Measurements from ENCODE around the gene FADS2.

The FADS2 gene

DNA sequence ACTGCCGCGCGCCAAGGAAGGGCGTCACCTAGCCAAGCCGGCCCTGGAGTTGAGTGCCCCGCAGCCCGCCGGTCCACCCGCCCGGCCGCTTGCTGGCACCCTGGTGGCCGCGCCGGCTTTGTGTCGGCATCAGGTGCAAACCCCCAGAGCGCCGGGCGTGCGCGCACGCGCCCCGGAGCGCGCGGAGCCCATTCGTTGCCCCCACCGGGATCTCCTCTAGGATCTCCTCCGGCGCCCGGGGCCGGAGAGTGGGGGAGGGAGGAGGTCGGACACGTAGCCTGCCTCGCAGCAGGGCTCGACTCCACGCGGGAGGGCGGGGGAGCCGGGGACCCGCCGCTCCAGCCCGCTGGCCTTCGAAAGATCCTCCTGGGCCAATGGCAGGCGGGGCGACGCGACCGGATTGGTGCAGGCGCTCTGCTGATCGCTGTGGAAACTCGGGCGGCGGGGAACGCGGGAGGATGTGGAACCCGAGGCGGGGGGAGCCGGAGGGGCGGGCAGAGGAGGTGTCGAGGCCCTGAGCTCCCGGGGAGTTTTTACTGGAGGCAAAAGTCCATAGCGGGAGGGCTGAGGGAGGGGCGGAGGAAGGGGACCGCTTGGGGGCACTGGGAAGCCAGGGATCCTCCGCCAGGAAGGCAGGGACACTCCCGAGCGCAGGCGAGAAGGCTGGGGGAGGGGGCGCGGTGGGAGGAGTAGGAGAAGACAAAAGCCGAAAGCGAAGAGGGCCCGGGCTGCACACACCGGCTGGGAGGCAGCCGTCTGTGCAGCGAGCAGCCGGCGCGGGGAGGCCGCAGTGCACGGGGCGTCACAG is at the start of gene FADS2:
FADS2 (plus strand) TSS at position 730 of the 808 bp plus-strand sequence. CDS start 91 bp downstream, outside the sequence.
- peak; percentile 81 for DNase-seq

DNA sequence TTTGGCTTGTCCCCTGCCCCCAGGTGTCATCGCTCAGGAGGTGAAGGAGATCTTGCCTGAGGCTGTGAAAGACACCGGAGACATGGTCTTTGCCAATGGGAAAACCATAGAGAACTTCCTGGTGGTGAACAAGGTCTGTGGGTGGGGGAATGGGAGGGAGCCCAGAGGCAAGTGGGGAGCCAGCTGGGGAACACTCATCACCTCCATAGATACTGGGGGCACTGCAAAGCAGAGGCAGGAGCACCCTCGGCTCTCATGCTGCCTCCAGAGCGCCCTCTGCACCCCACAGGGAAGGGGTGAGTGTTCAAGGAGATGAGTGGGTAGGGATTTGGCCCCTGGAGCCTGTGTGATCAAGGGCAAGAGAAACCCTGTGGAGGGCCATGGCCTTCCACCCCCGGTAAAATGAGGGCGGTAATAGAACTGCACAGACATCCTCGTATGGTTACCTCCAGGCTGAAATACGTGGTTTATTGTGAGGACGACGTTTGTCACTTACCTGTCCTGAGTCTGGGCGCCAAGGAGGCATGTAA is 49.7 kb upstream of the FADS2 start:
- no peak for DNase-seq

DNA sequence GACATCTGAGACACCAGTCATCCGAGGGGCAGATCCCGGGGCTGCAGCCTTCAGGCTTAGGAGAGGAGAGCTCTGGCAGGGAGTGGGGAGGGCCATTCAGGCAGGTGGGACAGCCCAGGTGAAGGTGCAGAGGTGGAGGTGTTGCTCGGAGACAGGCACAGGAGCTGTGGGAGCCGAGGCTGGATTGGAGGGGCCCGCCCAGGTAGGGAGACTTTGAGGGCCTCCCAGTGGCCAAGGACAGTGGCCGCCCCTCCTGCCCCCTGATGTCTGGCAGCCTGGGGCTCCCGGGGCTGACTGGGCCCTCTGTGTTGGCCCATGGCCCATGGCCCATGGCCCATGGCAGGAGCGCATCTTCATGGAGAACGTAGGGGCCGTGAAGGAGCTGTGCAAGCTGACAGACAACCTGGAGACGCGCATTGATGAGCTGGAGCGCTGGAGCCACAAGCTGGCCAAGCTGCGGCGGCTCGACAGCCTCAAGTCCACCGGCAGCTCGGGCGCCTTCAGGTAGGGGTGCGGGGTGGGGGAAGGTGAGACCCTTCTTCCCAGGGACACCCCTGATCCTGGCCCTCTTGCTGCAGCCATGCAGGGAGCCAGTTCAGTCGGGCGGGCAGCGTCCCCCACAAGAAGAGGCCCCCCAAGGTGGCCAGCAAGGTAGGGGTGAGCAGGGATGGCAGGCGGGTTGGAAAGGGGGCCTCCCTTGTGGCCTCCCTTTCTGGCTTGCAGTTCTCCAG is 49.0 kb upstream of the FADS2 start:
- no peak for DNase-seq

DNA sequence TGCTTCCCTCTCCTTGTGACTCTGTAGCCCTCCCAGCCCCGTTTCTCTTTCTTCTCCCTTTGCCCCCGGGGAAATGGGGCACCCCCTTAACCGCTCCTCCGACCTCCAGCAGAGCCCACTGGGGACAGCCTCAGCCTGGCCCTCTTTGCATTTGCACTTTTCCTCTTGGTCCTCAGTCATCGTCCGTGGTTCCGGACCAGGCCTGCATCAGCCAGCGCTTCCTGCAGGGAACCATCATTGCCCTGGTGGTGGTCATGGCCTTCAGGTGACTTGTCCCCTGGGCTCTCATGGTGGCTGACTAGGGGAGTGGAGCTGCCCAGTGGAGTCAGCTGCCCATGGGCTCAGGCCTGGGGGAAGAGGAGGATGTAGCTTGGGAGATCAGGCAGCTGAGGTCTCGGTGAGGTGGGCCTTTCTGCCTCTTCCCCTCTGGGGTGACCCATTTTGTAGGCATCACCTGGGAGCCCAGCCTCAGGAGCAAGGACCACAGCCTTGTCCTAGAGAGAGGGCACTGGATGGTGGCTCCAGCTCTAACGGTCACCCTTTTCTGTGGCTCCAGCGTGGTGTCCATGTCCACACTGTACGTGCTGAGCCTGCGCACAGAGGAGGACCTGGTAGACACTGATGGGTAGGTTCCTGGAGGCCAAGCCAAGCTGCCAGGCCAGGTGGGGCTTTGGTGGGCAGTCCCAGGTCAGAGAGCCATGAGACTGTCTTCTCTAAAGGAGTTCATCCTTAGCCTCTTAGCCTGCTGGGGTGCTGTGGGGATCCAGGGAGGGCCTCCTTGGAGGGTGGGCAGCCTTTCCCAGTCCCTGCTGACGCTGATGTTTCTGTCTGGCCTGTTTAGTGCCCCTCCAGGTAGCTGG is 48.2 kb upstream of the FADS2 start:
- no peak for DNase-seq

DNA sequence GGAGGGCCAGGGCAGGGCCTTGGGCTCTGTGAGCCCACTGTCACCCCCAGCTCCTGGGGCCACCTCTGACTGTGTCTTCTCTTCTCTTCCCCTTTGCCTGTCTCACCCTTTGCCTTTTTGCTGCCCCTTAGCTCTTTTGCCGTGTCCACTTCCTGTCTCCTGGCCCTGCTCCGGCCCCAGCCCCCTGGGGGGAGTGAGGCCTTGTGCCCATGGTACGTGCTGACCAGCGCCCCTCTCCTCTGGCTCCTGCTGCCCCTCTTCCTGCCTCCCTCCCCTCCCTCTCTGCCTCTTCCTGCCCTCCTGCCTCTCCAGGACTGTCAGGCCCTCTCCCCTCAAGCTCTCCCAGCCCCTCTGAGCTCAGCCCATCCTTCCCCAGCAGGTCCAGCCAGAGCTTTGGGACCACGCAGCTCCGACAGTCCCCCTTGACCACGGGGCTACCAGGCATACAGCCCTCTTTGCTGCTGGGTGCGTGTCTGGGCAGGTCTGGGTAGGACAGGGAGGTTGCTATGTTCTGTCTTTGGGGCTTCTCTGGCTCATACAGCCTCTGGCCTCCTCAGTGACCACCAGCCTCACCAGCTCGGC is 47.4 kb upstream of the FADS2 start:
- no peak for DNase-seq

DNA sequence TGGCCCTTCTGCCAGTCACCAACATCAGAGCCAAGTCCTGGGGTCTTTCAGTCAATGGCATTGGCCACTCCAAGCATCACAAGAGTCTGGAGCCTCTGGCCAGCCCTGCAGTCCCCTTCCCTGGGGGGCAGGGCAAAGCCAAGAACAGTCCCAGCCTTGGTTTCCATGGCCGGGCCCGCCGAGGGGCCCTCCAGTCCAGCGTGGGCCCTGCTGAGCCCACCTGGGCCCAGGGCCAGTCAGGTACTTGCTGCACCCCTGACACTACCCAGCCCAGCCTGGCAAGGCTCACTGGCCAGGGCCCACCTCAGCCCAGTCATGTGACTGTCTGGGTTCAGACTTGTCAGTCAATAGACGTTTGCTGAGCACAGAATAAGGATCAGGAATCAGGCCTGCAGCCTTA is 46.5 kb upstream of the FADS2 start:
- DNase-seq = no peak

DNA sequence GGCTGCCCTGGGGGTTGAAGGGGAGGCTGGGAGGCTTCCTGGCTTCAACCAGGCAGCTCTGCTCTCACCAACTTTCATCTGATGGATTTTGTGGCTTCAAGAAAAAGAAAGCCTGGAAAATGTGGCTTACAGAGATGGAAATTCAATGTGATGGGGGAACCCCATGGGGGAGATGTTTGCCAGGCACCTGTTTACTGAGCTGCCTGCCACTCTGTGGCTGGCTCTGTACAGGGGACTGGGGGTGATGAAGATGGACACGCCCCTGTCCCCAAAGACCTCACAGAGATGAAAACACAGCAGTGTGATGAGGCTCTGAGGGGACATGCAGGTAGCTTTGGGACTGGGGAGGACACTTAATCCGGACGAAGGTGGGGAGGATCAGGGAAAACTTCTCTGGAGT is 45.8 kb upstream of the FADS2 start:
- no peak for DNase-seq

DNA sequence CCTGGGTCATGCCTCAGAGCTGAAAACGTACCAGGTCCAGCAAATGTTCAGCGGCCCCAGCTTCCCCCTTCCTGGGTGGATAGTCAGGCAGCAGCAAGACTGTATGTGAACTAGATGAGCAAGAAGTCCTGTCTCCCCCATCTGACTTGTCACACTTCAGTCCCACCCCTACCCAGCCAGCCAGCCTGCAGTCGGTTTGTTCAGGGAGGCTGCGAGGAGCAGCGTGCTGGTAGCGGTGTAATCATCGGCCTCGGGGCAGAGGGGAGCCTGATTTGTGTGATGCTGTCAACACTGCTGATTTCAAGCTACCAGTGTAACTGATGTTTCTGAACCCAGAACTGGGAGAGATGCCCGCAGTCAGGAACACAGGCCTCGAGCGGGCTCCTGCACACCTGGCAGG is 45.3 kb upstream of the FADS2 start:
- DNase-seq = no peak

DNA sequence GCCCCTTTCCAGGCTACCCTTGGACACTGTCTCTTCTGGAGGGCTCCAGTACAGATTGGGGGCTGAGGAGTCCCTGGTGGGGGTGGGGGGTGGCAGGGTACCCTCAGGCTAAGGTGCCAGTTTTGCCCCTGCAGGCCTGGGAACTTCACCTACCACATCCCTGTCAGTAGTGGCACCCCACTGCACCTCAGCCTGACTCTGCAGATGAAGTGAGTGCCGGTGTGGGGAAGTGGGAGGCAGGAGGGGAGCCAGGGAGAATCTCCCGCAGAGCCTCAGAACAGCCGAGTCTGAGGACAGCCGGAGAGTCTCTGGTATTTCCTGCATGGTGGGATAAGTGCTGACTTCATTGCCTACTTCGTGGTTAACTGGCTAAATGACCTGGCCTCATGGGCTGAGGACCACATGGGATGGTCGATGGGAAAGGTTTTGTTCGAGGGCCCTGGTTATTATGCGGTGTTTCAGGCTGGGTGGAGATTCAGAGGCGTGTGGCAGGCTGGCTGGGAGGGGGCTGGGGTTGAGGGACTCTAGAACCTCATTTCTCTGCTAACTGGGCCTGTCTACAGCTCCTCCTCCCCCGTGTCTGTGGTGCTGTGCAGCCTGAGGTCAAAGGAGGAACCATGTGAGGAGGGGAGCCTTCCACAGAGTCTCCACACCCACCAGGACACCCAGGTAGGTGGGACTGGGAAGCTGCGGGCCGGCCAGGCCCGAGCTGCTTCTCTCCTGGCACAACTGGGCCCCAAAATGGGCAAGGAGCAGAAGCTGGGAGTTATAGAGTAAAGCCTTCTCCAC is 44.2 kb upstream of the FADS2 start:
- no peak for DNase-seq

DNA sequence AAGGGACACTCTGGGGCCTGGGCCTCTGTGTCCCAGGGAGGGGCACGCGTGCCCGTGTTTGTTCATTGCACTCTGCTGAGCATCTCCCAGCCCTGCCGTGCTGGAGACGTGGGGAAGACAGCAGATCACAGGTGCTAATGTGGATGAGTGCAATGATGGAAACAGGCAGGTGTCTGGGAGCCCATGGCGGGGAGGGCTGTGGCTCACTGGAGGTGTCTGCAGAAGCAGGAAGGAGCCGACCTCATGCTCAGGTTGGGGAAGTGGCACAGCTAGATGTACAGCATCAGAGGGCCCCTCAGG is 43.6 kb upstream of the FADS2 start:
- no peak for DNase-seq

DNA sequence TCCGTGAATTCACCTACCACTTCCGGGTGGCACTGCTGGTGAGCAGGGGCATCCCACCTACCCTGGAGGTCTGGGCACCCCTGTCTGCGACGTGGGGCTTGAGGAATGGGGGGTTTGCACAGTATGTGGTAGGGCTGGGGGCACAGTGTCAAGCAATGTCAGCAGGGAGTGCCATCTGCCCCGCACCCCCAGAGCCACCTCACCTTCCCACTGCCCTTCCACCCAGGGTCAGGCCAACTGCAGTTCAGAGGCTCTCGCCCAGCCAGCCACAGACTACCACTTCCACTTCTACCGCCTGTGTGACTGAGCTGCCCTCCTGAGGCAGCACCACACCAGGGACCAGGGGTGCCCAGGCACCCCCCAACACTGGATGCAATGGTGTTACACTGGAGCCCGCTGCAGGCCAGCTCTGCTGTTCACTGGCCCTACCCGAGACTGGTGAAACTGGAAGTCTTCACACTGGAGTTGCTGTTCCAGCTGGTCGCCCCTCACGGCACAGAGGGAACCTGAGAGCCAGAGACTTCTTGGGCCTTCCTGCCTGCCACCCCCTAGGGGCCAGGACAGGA is 42.2 kb upstream of the FADS2 start:
- DNase-seq = no peak

DNA sequence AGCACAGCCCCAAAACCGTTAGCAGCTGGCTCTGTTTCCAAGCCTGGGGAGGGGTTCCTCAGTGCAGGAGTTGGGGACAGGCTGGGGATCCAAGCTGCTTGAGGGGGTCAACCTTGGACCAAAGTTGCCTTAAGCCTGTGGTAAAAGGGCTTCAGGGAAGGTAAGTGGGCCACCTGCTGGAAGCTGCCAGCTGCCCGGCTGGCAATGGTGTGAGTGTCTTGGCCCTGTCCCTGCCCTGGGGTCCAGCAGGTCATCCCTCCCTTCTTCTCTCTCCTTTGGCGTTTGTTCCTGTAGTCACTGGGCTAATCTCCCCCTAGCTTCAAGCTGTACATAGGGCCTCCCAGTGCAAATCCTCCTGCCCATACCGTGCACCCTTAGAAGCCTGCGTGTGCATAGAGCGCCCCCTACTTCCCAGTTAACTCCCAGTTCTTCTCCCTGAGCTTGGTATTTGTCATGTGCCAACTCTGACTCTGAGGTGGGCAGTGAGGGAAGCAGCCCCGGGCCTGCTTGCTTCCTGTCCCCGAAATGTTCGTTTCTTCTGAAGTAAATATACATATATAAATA is 40.1 kb upstream of the FADS2 start:
- no peak for DNase-seq

DNA sequence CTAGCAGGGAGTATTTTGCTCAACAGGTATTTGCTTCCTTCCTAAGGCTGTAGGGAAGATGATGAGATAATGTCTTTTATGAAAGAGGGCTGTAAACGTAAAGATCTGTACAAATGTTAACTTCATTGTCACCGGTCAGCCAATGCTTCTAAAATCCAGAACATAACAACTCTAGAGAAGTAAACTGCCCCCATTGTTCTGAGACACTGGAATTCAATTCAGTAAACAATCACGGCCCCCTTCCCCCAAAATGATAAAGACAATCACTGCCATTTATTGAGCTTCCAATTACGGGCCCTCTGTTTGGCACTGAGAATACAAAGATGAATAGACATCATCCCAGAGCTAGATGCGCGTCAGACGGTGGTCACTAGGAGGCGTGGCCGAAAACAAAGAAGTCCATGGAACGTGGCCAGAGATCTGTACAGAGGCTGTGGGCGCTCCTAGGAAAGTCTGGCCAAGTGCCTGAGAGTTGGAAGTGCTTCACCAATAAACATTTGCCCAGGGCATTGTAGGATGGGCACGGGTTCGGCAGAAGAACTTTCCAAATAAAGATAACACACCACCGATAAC is 36.3 kb upstream of the FADS2 start:
- peak; percentile 22 for DNase-seq

DNA sequence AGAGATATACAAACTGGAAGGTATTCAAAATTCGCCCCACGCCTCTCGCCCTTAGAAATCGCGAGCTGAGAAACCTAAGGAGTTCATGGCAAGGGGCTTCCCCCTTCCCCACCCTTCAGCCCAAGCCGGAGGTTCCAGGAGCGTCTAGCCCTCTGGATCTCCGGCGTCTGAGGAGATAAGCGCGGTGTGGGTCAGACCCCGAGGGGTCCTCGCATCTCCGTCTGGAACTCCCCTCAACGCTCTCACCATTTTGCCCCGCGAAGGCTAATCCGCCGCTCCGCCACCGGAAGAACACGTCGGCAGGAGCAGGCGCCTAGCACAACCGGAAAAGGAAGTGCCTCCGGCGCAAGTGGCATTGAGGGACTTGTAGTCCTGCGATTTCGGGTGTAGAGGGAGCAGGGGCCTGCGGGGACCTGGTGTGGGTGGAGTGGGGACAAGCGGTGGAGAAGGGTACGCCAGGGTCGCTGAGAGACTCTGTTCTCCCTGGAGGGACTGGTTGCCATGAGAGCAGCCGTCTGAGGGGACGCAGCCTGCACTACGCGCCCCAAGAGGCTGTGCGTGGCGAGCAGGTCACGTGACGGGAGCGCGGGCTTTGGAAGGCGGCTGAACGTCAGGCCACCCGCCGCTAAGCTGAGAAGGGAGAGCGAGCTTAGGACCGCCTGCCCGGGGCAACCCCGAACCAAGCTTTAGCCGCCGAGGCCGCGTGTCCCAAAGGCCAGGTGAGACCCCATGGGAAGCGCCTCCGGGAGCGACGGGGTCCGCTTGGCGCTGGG is 35.6 kb upstream of the FADS2 start, which contains the start of the genes FEN1 and TMEM258:
FEN1 (plus strand) TSS at position 602 of the 773 bp plus-strand sequence. CDS start 2,451 bp downstream, outside the sequence.
TMEM258 (minus strand) TSS at position 290 of the 773 bp plus-strand sequence; CDS start at position 249, 41 bp downstream.
- DNase-seq = peak; percentile 80

DNA sequence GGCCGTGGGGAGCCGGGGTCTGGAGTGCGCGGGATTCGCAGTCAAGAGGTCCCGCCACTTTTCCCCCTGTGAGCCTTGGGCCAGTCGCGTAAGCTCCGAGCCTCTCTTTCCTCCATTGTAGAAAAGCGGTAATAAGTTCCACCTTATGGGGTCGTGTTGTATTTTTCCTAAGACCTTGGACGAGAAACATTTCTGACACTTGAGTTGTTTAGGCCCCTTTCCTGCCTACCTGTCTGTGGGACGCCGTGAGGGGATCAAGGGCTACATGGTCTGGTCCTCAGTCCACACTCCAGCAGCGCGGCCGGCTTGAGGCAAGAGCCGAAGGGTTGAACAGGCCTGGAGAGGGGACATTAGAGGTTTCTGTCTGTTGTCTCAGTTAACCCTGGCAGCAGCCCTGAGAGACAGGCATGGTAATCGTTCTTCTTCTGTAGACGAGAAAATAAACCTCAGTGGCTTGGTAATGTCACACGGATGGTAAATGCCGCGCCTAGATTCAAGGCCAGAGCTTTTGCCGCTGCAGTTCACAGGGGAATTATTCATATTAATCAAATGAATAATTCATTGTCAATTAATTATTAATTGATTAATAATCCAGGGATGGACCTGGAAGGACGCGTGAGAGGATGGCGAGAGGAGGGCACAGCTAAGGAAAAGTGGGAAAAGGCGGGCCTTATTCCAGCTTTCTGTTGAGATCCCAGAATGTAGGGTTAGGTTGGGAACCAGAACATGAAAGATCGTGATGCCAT is 34.8 kb upstream of the FADS2 start:
- DNase-seq = peak; percentile 14

DNA sequence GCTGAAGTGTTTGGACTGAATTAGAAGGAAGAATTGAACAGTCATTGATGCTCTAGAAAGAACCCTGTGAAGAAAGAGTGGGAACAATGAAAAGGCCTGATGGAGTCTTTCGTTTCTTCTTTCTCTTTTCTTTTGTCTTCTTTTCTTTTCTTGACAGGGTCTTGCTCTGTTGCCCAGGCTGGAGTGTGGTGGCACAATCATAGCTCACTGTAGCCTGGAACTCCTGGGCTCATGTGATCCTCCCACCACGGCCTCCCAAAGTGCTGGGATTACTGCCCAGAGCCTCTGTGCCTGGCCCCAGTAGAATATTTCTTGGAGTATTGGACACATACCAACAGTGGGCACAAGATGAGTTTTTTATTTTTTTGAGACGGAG is 34.3 kb upstream of the FADS2 start:
- DNase-seq = no peak

DNA sequence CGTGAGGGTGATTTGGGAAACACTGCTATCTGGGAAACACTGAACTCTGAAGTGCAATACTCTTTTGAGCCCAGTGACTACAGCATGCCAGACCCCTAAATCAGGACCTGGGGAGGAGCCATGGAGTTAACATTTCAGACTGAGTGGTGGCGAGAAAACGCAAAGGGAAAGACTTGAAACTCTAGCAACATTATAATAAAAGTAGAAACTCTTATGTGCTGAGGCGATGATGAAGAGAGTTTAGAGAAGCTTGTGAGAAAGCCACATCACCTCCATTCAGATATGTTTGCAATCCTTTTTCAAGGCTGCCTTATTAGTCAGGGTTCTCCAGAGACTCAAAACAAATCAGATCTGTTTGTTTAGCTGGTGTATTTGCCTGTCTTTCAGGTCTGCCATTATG is 33.5 kb upstream of the FADS2 start:
- no peak for DNase-seq

DNA sequence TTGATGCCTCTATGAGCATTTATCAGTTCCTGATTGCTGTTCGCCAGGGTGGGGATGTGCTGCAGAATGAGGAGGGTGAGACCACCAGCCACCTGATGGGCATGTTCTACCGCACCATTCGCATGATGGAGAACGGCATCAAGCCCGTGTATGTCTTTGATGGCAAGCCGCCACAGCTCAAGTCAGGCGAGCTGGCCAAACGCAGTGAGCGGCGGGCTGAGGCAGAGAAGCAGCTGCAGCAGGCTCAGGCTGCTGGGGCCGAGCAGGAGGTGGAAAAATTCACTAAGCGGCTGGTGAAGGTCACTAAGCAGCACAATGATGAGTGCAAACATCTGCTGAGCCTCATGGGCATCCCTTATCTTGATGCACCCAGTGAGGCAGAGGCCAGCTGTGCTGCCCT is 32.6 kb upstream of the FADS2 start:
- DNase-seq = no peak

DNA sequence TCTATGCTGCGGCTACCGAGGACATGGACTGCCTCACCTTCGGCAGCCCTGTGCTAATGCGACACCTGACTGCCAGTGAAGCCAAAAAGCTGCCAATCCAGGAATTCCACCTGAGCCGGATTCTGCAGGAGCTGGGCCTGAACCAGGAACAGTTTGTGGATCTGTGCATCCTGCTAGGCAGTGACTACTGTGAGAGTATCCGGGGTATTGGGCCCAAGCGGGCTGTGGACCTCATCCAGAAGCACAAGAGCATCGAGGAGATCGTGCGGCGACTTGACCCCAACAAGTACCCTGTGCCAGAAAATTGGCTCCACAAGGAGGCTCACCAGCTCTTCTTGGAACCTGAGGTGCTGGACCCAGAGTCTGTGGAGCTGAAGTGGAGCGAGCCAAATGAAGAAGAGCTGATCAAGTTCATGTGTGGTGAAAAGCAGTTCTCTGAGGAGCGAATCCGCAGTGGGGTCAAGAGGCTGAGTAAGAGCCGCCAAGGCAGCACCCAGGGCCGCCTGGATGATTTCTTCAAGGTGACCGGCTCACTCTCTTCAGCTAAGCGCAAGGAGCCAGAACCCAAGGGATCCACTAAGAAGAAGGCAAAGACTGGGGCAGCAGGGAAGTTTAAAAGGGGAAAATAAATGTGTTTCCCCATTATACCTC is 32.1 kb upstream of the FADS2 start:
- no peak for DNase-seq

Data from NCI-H1417 treated with DMSO at 0.1 percent for 48 hours (cell line).